Activated effector memory CD4-positive, alpha-beta T cell treated with Interleukin-2 at 50 U/mL for 16 hours (primary cell): Measurements from ENCODE around the gene SFXN5.
"Not testable (repeated sequence)": the region's sequence is repeated elsewhere in the genome, so short reads cannot be mapped to it uniquely, and the experiment has no call there.

Experiments used
- DNase-seq: peaks from one replicate; pipeline ENCODE4 v3.0.0-alpha.2; 2020

SFXN5 gene

GRCh38 chr2:72917877-72918553 lies 153.5 kb downstream of the SFXN5 start:
- no peak for DNase-seq

- no peak for DNase-seq
Measured at GRCh38 chr2:72917138-72917876, 154.2 kb downstream of the SFXN5 start, which contains the start of gene EMX1. EMX1 (plus strand) TSS chr2:72917519; CDS start chr2:72917853, 334 bp downstream.

GRCh38 chr2:72916743-72917137 lies 154.8 kb downstream of the SFXN5 start:
- no peak for DNase-seq

- DNase-seq: no peak
Measured at GRCh38 chr2:72915907-72916742, 155.4 kb downstream of the SFXN5 start.

- DNase-seq: no peak
Measured at GRCh38 chr2:72915320-72915906, 156.1 kb downstream of the SFXN5 start.

GRCh38 chr2:72914589-72915319 lies 156.8 kb downstream of the SFXN5 start:
- no peak for DNase-seq

- DNase-seq: no peak
Measured at GRCh38 chr2:72914206-72914559, 157.3 kb downstream of the SFXN5 start.

- no peak for DNase-seq
Measured at GRCh38 chr2:72913486-72914205, 157.9 kb downstream of the SFXN5 start.

- DNase-seq: no peak
Measured at GRCh38 chr2:72911256-72911655, 160.3 kb downstream of the SFXN5 start.

- DNase-seq: no peak
Measured at GRCh38 chr2:72908741-72909140, 162.8 kb downstream of the SFXN5 start.

GRCh38 chr2:72907369-72907768 lies 164.1 kb downstream of the SFXN5 start:
- DNase-seq: not testable (repeated sequence)

GRCh38 chr2:72901426-72901825 lies 170.1 kb downstream of the SFXN5 start:
- DNase-seq: no peak

GRCh38 chr2:72900191-72900825 lies 171.2 kb downstream of the SFXN5 start:
- DNase-seq: no peak

GRCh38 chr2:72898585-72898906 lies 173.0 kb downstream of the SFXN5 start:
- DNase-seq: no peak

- DNase-seq: no peak
Measured at GRCh38 chr2:72897785-72898584, 173.5 kb downstream of the SFXN5 start.

- no peak for DNase-seq
Measured at GRCh38 chr2:72896446-72896845, 175.1 kb downstream of the SFXN5 start.

GRCh38 chr2:72895759-72896281 lies 175.7 kb downstream of the SFXN5 start:
- no peak for DNase-seq

- DNase-seq: no peak
Measured at GRCh38 chr2:72895154-72895553, 176.4 kb downstream of the SFXN5 start.

- no peak for DNase-seq
Measured at GRCh38 chr2:72894514-72894913, 177.0 kb downstream of the SFXN5 start.

GRCh38 chr2:72893594-72894319 lies 177.8 kb downstream of the SFXN5 start:
- DNase-seq: no peak
